HG02970 (cell line): ENCODE data around the gene LPCAT1.
"Not testable (repeated sequence)": the region's sequence is repeated elsewhere in the genome, so short reads cannot be mapped to it uniquely, and the experiment has no call there.

ENCODE experiments used
- ATAC-seq: cut with Tn5 transposase; IDR thresholded peaks from one replicate; pipeline ENCODE4 v1.9.1; 2021; ENCODE audit warnings: mild to moderate bottlenecking, moderate library complexity, moderate number of reproducible peaks; ENCODE audit not compliant: unreplicated experiment, low FRiP score

LPCAT1 gene

DNA sequence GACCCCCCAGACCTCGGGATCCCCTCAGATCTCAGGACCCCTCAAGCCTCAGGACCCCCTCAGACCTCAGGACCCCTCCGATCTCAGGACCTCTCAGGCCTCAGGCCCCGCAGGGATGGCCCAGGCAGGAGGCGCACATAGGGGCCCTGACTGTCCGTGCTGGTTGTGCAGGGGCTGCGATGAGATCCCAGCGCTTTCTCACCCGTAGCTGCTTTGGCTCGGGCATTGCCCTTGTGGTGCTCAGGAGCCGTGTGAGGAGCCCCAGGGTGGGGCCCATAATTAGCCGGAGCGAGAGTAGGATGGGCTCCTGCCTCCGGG lies 680 bp upstream of the LPCAT1 start:
- ATAC-seq = no peak

DNA sequence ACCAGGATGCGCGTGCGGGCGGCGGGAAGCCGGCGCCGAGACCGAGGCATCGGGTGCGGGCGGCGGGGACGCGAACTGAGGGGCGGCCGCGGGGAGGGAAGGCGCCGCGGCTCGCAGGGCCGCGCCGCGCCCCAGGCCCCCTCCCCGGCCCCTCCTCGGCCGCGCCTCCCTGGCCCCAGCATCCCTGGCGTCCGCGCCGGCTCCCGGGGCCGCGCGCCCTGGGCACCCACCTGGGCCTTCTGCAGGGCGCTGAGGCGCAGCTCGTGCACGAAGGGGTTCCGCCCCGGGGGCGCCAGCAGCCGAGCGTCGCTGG lies 324 bp downstream of the LPCAT1 start:
- ATAC-seq = peak; percentile 34

DNA sequence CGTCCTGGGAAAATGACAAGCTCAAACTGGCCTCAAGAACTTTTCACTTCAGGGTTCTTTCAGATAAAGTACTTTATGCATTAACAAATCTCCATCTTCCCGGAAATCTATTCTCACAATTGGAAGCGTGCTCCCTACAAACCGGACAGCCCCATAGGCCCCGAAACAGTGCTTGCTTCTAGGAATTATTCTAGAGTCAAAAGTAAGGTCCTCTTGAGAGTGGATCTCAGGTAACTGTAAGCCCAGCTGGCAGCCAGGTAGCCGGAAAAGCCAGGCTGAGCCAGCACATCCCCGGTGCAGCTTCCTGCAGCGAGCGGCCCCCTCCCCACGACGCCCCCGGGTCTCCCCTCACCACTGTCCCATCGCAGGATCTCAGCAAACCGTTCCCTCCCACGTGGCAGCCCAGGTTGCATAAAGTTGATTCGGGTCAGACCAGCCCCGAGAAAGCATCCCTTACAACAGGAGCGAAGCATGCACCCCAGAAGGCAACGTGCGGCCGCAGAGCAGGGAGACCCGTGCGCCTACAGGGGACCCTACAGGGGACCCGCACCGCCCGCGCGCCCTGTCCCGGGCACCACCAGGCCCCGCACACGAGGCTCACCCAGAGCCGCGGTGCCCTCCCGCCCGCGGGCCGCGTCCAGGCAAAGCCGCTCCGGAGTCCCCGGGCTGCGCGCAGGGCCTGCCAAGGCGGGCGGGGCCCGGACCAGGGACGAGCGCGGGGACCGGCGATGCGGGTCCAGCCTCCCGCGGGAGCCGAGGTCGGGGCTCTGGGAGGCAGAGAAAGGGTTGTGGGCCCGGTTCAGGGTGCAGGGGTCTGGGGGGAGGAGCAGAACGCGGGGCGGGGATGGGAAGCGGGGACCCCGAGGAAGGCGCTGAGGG lies 920 bp downstream of the LPCAT1 start:
- no peak for ATAC-seq

DNA sequence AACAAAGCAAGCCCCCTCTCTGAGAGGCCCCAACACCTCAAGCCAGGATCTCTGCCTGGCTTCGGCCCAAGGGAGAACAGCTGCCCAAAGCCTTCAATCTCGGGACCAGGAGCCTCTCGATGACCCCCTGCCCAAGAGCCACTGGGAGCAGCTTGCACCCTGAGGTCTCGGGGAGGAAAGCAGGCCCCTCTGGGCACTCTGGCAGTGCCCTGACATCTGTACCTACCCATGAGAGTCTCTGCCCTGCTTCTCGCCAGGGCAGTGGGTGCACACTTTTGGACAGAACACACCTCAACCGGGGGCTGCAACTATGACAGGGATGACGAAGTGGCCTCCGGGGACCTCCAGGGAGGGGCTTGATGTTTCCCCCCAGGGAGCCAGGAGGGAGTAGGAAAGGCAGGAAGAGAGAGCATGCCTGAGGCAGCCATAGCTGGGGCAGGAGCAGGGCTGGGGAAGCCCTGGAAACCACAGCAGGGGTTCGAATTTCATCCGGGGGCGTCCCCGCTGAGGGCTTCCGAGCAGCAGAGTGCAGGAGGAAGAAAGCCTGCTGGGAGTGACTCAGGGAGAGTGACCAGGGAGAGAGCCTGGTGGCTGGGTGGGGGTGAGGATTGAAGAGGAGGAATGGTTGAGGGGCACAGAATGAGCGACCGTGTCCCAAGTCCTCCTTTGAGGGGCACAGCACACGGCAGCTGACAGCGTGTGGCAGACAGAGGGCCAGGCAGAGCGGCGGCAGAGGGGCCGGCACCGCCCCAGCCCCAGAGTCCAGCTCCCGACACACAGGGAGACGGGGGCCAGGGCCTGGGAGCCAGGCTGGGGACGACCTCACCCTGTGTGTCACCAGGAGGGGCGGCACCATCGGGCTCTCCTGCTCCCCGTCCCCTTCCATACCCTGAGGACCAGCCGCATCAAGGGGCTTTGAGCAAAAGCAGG lies 1.8 kb downstream of the LPCAT1 start:
- ATAC-seq = no peak

DNA sequence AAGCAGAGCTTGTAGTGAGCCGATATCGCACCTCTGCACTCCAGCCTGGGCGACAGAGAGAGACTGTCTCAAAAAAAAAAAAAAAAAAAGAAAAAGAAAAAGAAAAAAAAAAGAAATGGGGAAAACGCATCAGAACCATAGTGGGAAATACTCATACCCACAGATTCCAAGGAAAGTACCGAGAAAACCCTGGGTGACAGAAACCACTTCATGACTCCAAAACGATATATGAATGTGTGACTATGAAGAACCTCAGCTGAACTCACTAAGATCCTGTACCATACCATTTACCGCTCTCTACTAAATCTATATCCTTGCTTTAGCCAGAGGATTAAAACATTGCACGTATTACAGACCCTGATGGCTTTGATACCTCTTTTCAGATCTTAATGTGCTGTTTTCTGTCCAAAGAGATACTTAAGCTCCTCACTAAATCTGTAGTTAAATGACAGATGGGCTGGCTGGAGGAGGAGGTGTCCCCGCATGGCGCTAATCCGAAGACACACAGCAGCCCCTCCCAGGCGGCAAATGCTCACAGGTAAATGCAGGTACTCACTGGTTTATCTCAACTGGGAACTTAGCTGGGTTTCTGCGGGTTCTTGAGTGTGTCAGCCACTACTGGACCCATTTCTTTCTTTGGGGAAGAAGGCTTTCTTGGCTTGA lies 2.8 kb downstream of the LPCAT1 start:
- no peak for ATAC-seq

DNA sequence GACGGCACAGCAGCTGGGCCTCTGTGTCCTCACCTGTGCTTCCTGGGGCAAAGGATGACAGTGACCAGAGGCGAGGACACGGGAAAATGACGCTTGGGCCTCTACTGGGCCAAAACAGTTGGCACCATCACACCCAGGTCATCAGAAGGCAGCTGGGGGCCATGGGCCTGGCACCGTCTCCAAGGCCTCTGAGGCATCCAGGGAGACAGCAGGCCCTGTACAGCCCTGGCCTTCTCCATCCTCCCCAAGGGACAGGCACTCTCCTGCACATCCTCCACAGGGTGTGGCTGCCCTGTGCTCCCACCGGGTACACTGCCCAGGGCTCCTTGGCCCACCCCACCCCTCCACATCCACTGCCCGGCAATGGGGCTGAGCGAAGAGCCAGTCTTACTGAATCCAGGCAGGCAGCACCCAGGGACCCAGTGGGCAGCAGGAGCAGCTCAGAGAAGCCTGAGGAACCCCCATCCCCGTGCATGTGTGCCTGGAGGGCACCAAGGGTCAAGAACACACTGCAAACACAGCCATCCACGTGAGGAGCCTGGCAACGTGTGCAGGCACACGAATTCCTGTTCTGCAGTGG lies 4.0 kb downstream of the LPCAT1 start:
- ATAC-seq = no peak

DNA sequence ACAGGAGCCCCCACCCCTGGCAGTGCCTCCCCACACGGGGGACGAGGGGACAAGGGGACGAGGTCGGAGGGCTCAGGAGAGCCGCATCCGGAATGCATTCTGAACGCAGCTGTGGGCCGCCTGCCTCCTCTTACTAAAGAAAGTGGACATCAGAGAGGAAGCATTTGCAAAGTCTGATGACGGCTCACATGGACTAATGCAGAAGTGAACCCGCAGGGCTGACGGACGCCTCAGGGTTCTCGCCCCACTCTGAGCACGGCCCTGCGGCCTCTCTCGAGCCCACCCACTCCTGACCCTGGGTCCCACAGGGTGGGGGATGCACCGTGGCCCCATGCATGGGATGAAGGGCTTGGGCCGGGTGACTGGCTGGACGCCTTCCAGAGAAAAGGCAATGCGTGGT lies 5.9 kb downstream of the LPCAT1 start:
- ATAC-seq = no peak

DNA sequence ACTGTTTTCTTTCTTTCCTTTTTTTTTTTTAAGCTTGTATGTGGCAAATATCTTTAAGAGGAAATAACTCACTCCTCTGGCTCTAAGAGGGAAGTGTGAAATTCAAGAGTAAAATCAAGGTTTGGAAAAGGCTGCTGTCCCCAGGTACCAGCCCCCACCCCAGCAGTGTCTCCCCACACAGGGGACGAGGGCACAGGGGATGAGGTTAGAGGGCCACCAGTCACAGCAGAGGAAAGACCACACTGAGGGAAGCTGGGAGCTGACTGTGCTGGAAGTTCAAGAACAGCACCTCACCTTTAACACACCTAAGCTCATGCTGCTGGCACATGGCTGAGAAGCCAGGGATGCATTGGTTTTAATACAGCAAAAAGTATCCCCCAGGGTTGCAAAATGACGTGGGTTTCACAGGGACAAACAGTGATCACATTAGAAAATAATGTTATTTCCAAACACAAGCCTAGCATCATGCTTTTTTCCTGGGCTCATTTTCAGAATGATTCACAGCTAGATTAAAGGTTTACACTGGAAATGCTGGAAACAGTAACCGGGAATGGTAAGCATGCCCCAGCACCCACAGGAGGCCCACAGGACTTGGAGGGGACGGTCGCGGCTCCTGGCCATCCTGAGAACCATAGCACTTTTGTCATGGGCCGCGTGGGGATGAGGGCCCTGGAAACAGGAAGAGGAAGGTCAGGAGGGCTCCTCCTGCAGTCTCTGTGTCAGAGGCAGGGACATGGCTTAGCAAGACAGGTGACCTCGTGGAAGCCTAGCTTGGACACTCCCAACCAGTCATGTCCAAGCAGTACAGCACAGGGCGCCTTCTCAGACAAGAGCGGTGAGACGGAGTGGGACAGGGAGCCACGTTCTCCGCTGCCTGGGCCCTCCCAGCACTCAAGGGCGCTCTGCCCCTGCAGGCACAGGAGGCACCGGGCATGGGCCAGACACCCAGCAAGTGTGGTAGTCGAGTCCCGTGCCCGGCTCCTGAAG lies 6.9 kb downstream of the LPCAT1 start:
- no peak for ATAC-seq

DNA sequence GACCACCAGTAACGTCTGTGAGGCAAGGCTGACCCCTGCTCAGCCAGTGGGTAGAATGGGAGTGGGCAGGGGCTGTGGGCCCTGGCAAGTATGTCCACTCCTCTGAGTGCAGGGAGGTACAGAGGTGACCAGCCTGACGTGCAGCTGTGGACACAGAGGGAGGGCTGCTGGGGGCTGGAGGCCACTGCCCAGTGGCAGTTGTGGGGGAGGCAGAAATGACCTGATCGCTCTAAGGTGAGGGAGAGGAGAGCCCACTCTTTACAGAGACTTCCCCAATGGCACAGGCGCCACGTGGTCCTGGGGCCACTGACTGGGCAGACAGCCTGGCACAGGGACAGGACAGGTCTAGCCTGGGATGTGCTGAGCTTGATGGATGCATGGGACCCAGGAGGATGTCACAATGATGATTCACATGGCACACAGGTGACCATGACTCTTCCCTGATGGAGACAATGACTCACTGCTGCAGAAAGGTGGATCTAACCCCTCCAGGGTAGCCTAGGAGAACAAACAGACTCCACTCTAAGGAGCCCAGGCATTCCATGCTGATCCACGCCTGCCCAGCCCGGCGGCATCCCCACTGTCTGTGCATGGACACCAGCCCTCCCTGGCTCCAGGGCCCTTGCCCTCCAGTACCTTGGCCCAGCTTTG lies 7.7 kb downstream of the LPCAT1 start:
- no peak for ATAC-seq

DNA sequence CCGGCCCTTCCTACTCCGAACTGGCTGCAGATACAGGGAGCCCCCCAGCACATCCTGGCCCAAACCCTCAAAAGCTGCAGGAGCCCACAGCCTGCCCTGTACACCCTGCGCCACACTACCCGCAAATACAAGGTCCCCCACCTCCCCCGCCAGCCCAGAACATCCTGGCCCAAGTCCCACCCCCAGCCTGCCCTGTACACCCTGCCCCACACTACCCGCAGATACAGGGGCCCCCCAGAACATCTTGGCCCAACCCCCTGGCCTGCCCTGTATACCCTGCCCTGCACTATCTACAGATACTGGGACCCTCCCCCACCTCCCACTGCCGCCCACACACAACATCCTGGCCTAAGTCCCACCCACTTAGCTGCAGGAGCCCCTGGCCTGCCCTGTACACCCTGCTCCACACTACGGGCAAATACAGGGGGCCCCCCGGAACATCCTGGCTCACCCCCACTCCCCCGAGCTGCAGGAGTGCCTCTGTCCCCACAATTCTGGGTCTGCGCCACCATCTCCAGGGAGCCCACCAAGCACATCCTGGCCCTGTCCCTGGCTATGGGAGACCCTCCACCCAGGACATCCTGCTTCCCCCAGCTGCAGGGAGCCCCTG lies 8.3 kb downstream of the LPCAT1 start:
- no peak for ATAC-seq

DNA sequence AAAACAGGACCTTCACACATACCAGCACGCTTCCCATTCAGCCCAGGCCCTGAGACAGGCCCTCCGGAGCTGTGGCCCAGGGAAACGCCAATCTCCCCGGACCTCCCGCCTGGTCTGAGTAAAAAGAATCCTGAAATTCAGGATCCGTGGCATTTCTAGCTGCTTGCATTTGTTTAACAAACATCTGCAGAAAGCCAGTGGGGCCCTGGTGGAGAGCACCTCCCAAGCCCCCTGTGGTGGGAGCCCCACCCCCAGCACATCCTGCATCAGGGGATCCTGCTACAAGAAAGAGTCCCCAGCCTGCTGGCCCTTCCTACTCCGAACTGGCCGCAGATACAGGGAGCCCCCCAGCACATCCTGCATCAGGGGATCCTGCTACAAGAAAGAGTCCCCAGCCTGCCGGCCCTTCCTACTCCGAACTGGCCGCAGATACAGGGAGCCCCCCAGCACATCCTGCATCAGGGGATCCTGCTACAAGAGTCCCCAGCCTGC lies 8.9 kb downstream of the LPCAT1 start:
- not testable (repeated sequence) for ATAC-seq

DNA sequence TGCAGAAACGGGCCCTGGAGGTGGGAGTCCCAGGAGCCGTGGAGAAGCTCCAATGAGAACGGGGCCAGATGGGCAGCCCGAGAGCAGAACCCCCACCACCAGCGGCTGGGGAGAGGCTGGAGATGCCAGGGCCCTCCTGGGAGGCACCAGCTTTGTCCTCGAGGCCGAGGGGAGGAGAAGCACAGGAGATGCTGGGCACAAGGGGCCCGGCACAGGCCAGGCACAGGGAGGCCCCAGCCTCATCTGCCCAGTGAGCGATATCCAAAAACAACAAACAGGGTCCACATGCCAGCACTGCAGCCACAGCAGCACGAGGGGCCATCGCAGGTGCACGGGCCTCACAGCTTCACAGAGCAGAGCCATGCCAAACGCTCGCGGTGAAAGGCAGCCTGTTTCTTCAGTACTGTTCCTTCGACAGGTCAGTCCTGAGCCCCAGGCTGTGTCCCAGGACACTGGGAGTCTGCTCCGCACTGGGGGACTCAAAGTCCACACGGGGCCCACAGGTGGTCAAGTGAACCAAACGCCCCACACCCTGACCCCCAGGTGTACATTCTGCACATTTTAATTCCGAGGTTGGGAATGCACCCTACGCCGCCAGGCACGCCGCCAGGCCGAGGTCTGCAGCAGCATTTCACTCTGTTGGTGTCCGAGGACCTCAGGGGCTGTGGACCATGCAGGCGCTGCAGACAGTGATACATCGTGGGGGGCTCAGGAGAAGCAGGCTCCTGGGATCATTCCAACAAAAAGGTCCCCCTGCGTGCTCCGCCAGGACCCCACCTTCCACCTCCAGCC lies 9.5 kb downstream of the LPCAT1 start:
- no peak for ATAC-seq

DNA sequence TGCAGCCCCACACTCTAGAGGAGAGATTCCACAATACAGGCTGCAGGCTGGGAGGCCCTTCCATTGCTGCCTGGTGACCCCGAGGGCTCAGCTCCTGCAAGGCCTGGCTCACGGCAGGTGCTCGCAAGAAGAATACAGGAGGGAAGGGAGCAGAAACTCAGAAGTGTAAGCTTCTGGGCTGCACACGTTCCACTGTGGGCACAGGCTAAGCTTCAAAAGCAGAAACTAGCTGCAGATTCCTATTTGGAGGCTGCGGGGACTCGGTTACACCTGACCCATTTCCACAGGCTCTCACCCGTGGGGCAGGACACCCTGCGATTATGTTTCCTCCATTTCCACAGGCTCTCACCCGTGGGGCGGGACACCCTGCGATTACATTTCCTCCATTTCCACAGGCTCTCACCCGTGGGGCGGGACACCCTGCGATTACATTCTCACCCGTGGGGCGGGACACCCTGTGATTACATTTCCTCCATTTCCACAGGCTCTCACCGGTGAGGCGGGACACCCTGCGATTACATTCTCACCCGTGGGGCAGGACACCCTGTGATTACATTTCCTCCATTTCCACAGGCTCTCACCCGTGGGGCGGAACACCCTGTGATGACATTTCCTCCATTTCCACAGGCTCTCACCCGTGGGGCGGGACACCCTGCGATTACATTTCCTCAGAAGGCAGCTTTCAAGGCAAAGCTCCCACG lies 10.3 kb downstream of the LPCAT1 start:
- no peak for ATAC-seq

DNA sequence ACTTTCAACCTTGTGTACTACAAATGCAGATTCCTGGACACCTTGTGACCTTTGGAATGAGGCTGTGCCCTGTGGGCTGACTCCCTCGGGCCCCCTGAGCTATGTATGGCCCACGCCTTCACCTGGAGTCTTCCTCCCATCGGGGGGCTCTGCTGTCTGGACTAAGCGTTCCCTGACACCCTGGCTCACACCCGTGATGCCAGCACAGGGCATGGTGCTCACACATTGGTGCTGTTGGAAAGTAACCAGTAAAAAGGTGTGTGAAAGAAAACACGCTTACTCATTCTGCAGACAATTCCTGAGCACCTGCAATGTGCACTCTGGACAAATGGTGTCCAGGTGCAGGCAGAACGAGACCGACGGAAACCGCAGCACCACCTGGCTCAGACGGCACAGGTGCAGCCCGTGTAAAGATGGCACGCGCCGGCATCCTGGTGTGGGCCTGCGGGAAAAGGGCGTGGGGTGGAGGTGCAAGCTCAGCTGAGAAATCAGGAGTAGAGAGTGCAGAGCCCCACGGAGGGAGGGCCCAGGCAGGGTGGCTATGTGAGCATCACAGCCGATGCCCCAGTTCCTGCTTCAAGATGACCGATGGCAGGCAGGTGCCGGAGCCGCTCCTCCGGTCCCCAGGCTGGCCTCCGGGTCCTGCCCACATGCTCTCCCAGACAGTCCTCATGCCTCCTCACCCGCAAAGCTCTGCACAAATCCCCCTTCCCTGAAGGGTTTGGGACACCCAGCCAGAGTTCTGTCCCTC lies 11.0 kb downstream of the LPCAT1 start:
- no peak for ATAC-seq

DNA sequence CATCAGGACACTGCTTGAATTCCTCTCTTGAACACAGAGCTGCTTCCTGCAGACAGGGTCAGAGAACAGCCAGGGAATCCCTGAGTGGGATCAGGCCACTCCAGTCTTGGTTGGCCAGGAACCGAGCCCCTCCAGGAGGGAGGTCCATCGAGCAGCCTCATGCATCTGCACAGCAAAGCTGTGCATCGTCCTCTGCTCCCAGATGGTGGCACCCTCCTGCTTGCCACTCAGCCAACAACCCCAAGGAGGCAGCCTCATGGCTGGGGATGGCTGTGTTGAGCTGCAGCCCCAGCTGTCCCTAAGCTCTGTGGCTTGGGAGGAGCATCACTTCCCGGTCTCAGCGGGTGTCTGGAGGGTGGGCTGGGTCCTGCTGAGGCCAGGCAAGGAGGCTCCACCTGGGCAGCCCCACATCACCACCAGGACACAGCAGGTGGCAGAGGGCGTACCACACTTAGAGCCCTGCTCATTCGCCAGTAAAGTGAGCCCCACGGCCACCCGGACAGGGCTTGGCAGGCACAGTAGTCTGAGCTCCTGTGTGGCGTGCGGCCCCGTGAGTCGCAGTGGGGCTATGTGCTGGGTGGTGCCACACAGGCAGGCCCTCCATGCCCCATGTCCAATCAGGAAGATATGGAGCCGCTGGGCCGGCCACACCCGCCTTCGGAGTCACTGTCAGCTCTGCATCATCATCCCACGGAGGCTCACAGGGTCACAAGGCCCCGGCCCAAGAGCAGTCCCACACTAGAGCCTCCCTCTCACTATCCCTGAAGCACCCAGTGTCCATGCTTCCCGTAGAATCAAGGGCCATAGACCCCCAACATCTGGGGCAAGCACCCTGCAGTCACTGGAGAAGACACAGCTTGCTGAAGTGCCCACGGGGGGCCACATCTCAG lies 11.9 kb downstream of the LPCAT1 start:
- no peak for ATAC-seq

DNA sequence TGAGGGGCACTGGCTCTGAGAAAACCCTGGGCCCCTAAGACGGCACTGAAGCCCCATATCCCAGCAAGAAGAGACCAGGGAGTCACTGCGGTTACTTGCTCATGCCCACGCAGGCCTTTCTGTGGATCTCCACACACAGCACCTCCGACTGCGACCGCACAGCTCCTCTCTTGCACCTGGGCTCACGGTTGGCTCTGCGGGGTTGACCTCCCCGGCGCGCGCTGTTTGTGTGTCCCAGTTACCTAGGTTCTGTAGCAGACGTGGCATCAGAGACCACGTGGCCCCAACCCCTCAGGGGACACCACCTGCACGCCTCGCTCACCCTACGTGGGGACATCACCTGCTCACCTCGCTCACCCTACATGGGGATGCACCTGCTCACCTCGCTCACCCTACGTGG lies 12.7 kb downstream of the LPCAT1 start:
- ATAC-seq = no peak
